Smooth muscle cell of bladder (primary cell): ENCODE measurements around the gene RRH. TPM values are rescaled to one million over a fixed set of nuclear protein-coding genes. Genes with fewer than 3 reads are reported as not detected.

ENCODE experiments used
- total RNA-seq: library from RNA; depleted of rRNA; stranded (reverse); fragments of >200 nt; gene quantifications from 2 replicates; pipeline ENCODE4 v1.2.3, GENCODE V29; 2014

RRH gene, protein sequence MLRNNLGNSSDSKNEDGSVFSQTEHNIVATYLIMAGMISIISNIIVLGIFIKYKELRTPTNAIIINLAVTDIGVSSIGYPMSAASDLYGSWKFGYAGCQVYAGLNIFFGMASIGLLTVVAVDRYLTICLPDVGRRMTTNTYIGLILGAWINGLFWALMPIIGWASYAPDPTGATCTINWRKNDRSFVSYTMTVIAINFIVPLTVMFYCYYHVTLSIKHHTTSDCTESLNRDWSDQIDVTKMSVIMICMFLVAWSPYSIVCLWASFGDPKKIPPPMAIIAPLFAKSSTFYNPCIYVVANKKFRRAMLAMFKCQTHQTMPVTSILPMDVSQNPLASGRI
- under 0.01 and 0.09 TPM in 2 replicates for total RNA-seq

DNA sequence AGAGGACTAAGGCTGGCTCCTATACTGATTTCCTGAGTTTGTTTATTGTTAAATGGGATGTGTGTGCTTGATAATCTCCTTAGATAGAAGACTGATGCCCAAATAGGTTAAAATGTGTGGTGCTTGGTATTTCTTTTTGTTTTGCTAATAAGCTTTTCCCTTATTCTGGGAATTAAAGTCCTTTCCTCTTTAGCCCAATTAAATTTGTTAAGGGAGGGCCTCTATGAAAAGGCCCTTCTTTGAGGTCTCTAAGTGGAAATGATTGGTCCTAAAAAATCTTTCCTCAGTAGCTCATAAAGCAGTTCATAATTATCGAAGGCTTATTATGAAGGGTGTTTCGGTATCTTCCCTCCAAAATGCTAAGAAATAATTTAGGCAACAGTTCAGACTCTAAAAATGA, at the start of gene RRH:
RRH (plus strand) TSS at position 301 of the 400 bp plus-strand sequence; CDS start at position 357, 56 bp downstream.

DNA sequence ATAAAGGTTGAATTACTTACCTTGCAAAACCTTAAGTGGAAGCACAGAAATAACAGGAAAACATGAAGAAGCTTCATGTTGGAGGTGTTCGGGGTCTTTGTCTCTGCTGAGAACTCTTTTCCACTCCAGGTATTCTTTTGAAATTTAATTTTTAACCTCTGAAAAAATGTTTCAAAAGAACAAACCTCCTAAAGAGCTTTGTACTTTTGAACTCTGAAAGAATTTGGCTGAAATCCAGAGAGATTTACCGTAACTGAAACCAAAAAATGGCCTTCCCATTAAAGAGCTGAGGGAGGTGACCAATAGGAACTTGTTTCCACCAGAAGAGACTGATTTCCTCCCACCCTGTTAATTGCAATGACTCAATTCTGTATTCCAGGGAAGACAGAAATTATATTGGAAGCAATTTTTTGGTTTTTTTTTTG, 25.9 kb upstream of the RRH start, which contains the start of gene CFI:
CFI (minus strand) TSS at position 105 of the 425 bp plus-strand sequence; CDS start at position 77, 28 bp downstream.

DNA sequence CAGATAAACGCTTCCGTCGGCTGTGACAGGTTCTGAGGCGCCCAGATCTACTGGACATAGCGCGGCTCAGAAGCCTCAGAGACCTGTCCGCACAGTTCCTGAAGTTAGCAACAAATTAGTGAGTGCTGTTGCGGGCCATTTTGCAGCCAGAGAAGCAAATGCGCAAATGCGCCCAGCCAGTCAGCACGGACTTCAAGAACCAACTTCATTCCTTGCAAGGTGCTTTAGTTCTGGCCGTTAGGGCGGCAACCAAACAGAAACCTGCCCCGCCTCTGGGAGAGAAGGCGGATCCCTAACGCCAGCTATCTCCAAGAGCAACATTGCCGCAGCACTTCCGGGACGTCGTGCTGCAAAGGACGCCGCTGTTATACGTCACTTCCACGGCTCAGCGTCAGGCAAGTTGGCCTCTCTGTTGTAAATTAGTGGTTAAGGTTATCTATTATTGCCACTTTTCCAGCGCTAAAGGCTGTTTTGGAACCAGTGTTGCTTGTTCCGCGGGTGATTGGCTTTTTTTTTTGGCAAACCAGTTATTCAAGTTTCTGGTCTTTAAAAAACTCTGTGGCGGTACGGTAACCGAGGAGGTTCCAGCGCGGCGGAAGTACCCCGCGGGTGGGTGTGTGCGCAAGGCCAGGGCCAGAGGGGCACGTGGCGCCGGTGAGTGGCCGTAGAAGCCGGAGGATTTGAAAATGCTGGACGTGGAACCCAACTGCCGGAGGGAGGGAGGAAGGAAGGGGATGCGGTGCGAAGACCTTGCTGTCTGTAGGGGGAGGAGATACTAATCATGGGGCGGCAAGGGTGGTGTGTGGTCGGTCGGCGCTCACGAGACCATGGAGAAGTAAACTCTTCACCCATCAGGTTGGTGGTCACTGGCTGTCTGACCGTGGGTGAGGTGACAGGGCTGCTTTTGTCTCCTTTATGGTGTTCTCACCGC, 12.4 kb upstream of the RRH start, which contains the start of gene GAR1:
GAR1 (plus strand) TSS at position 612 of the 931 bp plus-strand sequence. CDS start 403 bp downstream, outside the sequence.

DNA sequence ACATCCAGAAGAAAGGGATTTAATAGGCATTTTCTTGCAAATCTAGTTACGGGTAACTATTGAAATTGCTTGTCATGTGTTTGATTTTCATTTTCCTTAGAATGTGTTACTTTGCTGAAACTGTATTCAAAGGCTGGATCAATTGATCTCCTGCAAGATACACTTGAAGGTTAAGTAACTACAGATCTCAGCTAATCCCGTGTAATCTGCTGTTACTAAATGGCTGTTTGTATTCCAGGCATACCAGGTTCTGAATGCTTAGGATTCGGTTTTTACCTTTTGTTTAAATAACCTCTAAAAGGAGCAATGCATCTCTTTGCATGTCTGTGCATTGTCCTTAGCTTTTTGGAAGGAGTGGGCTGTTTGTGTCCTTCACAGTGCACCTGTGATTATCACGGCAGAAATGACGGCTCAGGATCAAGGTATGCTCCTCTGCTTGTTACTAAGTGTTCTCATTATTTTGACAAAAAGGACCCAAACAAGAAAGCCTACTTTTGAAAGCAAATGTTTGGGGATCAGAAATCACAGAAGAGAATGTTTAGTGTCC, 20.2 kb downstream of the RRH start, which contains the start of gene LRIT3:
LRIT3 (plus strand) TSS at position 212 of the 547 bp plus-strand sequence; CDS start at position 307, 95 bp downstream.

Other genes starting within 250 kb of the RRH start
- gene CASP6, start 124.5 kb upstream of the RRH start, total RNA-seq: 21.6 and 23.1 TPM in 2 replicates
- gene PLA2G12A, start 97.9 kb upstream of the RRH start, total RNA-seq: 8.0 and 28.5 TPM in 2 replicates
- gene CFI, start 26.0 kb upstream of the RRH start, total RNA-seq: 1.8 and 6.9 TPM in 2 replicates
- gene GAR1, start 12.2 kb upstream of the RRH start, total RNA-seq: 1.9 and 2.1 TPM in 2 replicates
- gene LRIT3, start 20.1 kb downstream of the RRH start, total RNA-seq: under 0.01 TPM in 1 of 2 replicates, not detected in the other
- 0.37 and 0.43 TPM in 2 replicates for gene EGF, start 84.9 kb downstream of the RRH start, total RNA-seq